Activated CD8-positive, alpha-beta memory T cell treated with anti-CD3 and anti-CD28 coated beads, Interleukin-2, amount 50 U/mL, for 1 hour (primary cell): ENCODE measurements around the gene ARHGEF11.

ENCODE experiments used
- DNase-seq: peaks from one replicate; pipeline ENCODE4 v3.0.0-alpha.2; 2020; ENCODE audit errors: extremely low read depth

ARHGEF11 gene

DNA sequence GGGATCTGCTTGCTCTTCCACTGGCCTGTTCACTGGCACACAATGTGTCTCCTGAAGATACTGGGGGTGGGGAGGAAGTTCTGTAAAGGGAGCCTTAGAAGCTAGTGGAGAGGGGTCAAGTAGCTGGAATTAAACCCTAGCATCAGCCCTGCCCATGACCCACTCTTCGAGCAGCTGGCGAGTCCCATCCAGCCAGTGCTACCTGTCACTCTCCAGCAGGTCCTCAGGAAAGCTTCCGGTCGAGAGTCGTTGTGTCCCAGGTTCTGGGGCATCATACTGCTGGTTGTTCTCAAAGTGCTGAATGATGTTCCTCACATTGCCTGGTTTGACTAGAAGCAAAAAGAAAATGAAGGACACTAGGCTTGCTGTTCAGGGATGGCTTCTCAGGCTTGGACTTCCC, 94.2 kb downstream of the ARHGEF11 start:
- DNase-seq, result no peak

DNA sequence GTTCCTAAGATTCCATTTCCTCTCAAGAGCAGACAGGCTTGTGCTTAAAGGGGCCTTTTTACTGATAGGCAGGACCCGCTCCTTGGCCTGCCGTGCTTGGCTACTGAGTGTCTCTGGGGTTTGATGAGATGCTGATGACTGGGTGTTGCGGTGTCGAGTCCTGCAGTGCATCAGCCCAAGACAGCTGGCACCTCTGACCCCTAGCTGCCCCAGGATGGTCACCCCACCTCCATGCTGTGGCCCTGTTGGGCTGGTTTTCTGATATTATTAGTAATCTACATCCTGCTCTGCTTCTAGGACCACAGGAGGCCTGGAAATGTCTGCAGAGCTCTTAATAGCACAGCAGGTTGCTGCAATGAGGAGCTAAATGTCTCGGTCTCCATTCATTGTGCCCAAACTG, 96.4 kb downstream of the ARHGEF11 start:
- no peak for DNase-seq

DNA sequence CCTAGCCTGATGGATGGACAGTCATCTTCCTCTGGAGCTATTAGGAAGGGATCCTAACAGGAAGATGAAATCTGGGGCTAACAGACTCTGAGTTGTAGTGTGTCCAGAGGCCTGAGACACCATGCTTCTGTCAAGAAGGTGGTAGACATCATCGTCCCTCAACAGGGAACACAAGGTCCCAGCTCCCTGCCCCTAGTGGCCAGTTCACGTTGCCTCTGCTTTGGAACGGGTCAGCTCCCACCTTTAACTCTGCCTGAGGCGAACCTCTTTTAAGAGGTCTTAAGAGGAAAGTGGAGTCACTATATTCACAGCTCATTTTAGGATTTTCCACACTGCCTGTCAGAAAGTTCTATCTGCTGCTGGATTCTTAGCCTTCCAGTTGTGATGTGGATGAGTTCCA, 96.8 kb downstream of the ARHGEF11 start:
- no peak for DNase-seq

DNA sequence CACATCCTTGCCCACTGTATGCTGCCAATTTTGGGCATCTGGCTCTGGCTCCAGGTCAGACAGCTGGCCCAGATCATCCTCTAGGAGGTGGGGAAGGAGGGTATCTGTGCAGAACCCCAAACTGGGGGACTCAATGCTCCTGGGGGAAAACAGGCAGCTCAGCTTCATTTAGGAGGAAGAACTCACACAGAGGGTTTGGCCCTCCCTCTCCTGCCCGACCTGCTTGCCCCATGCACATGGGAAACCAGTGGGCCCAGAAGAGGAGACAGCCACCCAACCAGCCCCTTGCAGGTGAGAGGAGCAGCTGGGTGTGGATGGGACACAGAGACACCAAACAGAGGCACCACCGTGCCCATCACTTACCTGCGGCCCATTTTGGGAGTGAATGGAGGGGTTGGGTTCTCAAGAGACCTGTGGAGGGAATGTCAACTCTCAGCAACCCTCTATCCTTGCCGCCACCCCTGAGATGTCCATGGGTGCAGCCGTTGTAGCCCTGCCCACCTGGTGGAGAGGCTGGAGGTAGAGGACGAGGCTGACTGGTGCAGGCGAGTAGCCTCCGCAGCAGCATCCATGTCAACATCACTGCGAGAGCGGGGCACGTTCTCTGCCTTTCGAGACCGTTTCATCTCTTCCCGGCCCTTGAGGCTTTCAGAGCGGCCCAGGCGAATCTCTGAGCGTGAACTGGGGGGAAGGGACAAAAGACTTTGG, 97.6 kb downstream of the ARHGEF11 start:
- no peak for DNase-seq

DNA sequence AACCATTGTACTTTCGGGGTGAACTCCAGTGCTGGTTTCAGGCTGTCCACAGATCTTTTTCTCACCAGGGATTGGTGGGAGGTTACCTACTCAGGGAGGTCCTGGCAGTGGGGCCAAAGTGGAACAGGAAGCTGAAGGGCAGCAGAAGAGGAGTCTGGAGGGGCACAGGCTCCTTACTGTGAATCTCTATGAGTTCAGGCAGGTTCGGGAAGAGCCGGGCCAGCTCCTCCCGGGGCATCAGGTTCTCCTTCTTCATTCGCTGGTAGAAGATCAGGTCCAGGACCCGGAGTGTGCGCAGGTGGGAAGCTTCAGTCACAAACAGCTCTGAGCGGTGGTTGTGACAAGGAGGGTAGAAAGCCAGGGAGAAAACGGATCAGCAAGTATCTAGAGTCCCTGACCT, 98.4 kb downstream of the ARHGEF11 start:
- no peak for DNase-seq

DNA sequence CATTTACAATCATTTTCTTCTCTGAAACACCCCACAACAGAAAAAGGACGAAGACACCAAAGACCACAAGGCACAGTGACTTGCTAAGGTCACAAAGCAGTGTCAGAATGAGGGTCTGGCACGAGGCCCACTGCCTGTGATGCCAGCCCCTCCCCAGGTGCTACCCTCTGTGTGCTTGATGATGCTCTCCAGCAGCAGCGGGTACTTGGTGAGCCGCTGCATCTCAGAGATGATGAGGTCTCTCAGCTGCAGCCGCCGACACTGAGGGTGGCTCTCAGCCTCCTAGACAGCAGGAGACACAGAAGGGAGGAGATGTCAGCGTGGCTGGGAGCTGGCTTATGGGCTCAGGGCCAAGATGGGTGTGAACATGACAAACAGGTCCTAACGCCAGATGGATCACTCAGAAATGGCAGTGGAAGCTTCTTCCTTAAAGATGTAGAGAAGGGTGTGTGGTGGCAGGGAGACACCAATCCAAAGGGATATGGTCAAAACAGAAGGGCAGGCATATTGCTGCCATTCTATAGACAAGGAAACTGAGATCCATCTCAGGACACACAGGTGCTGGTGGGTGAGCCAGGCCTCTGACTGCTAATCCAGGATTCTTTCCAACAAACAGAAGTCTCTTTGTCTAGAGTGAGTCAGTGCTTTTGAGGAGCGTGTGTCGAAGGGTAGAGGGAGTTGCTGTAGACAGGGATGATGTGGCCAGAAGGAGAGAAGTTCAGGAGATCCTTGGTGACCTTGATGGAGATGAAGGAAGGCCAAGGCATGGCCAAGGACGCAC, 99.5 kb downstream of the ARHGEF11 start:
- no peak for DNase-seq

DNA sequence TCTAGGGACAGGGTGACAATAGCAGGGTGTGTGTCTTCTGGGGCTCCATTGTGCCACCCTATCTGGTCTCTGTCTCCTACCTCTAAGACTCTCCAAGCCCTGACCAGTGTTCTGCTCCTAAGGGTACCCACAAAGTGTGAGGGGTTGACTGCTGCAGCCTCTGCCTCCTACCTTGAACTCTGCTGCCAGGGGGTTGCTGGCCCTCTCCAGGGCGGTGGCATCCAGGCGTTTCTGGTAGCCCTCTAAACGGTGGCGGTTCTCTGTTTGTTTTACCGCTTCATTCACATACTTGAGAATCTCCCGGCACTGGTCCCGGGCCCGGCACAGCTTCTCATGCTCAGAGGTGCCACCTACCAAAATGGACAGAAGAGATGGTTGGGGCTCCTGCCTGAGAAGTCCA, 100.7 kb downstream of the ARHGEF11 start:
- no peak for DNase-seq

DNA sequence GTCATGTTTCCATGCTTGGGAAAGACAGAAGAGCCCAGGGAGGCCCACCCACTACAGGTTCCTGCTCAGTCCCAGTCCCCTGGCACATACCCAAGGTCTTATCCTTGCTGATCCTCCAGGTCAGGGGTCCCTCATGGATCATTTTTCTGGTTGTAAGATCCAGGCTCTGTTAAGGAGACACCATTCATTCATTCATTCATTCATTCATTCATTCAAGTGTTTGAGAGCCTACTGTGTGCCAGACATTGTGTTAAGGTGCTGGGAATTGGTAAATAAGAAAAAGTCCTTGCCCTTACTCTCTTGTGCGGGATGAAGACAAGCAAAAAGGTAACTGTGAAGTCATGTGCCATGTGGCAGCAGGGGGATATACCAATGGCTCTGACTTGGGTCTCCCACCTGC, 101.3 kb downstream of the ARHGEF11 start:
- no peak for DNase-seq

DNA sequence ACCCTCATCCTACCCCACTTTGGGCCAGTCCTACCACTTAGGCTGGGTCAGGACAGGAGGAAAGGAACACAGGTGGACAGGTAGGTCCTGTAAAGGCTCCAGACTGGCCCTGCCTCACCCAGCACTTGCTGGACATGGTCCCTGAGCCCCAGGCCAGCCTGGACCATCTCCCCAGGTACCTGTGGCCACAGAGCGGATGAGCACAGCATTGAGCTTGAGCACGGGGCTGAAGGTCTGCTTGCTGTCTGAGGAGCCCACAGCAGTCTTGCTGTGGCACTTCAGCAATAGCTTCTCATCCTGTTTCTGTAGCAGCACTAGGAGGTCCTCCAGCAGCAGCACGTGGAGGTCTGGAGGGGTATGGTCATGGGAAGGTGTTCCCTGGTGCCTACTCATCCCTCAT, 101.8 kb downstream of the ARHGEF11 start:
- no peak for DNase-seq

DNA sequence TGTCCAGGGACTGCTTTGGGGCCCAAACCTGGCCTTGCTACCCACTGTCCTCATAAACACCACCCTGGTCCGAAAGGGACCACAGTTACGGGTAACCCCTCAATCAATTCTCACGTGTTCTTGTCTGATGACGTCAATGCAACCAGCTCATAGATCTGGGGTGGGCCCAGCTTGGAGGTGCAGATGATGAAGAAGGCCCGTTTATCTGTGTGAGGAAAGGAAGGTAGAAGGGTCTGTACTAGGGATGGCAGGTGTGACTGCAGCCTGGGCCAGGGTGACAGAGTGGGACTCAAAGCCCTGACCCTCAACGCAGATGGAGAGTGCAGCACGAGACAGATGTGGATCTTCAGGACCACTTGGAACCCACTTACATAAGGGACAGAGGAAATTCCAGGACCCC, 103.0 kb downstream of the ARHGEF11 start:
- DNase-seq, result no peak

DNA sequence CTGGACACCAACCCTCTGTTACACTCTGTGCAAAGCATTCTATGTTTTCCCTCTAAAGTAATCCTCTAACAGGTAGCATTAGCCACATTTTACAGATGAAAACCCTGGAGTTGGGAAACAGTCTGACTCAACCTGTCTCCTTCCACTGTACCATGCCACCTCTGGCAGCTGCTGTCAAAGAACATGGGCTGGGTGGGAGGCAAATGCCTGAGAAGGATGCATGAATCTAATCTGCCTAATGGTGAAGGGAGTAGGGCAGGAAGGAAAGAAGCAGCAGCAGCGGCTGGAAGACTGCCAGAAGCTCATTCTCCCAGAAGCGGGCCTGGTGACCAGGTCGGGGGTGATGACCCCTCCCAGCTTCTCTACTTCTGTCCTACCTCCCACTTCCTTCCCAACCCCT, 103.4 kb downstream of the ARHGEF11 start:
- DNase-seq, result no peak

DNA sequence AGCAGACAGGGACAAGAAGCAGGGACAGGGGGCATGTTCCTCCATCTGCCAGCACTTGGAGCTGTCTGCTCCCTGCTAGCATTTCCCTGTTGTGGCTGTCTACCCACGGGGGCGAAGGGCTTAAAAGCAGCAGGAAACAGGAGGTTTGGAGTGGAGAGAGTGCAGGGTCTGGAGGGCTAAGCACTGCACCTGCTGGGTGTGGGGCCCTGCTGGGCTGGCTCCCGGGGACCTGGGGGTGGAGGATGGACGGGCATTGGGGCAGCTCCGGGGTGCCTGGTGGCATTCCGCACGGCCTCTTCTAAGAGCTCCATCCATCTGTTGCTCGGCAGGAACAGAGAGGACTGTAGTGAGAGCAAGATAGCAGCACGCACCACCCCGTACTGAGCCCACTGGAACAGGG, 103.9 kb downstream of the ARHGEF11 start:
- DNase-seq, result no peak

DNA sequence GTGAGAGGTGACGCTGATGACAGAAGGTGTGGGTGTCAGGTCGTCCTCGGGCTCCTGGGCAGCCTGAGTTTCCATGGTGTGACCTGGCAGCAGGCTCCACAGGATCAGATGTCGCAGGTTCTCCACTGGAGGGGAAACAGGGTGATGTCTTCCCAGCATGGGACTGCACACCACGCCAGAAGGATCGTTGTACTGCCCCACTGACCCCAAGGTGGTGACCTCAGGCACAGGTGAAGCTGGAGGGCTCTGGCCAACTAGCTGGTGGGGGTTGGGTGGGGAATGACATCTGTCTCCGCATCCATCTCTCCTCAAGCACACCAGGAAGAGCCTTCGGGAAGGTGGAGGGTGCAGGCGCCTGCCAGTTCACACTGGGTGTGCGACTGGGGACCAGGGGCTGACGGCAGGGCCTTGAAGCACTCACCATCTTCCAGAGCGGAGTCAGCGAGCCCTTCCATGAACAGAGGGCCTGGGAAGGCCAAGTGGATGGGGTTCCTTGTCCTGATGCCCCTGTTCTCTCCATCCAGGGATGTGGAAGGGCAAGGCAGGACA, 105.7 kb downstream of the ARHGEF11 start:
- DNase-seq, result no peak

DNA sequence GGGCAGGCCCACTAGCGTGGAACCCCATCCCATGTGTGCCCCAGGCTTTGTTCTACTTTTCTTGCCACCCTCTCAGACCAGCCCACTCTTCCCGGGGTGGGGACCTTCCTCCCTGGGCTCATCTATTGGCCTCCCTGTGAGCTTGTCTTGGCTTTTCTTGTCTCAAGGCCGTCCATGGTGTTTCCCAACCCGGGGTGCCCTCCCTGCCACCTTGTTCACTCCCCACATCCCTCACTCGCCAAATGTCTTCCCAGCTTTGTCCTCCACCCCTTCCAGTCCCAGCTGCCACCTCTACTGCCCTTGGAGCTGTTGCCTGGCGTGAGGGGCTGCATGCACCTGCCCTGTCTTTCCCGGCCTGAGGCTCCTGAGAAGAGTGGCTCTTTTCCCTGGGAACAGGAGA, 106.7 kb downstream of the ARHGEF11 start:
- DNase-seq, result no peak

DNA sequence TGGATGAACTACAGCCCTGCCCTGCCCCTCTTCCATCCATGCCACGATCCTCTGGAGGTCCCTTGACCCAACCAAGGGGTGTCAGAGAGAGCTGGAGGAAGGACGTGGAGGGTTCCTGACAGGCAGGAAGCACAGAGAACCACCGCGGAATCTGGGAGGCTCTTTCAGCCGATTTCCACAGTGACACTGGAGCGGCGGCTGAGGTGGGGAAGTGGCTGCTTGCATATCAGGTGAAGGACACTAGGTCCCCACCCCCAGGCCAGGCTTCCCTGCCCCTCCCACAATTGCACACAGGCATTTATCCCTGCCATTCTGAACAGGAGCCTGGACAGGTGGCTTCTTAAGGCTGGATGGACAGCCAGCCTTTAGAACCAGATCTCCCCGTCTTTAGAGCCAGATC, 107.7 kb downstream of the ARHGEF11 start:
- no peak for DNase-seq

DNA sequence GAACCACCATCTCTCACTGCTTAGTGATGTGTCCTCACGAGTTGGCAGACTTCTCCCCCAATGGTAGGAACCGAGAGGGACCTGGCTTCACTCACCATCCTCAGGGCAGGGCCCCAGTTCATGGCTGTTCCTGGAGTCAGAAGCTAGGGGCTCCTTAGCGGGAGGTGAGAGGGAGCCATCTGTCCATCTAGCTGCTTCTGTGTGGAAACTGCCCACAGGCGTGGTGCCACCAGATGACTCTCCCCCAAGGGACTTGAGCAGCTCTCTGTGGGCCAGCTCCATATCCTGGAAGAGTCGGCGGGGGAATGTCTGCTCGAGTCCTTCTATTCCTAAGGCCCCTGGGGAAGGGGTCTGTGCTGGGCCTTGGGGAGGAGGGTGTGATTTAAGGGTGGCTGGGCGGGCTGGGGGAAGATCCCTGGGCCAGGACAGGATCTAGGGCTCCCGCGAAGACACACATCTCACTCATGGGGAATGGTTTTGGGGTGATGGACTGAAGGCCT, 108.8 kb downstream of the ARHGEF11 start:
- no peak for DNase-seq

DNA sequence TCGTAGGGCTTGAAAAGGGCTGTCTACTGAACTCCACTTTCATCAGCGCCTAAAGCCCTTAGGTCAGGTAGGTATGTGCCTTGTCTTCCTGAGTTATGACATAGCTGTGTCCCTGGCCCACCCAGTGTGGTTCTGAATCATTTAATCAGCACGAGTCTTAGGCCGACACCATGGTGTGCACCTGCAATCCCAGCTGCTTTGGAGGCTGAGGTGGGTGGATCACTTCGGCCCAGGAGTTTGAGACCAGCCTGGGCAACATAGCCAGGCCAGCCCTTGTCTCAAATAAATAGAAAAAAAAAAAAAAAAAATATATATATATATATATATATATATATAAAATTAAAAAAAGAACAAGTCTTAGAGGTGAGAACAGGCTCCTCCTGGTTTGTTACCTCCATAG, 109.4 kb downstream of the ARHGEF11 start:
- DNase-seq, result no peak

DNA sequence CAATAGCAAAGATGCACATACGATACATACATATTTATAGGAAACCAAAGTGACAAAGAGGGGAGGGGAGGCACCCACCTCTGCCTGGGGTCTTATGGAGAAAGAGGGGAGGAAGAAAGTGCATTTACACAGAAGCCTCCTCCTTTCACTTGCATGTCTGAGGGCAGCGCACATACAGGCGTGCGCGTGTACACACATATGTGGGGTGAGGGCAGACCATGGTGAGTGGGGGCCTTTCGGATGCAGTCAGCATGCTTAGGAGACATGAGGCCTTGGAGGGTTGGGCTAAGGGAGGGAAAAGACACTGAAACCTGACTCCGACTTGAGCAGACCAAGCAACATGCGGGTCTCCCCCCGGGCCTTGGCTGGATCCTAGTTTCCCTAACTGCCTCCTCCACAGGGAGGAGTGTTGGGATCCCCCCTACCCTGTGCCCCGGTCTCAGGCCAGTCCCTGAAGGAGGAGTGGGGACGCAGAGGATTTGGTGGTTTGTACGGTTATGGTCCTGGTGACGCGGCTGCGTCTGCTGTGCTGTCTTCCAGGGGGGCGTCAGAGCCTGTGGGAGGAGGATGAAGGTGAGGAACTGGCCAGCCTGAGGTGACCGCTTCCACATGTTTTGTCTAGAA, 109.9 kb downstream of the ARHGEF11 start:
- DNase-seq, result no peak

DNA sequence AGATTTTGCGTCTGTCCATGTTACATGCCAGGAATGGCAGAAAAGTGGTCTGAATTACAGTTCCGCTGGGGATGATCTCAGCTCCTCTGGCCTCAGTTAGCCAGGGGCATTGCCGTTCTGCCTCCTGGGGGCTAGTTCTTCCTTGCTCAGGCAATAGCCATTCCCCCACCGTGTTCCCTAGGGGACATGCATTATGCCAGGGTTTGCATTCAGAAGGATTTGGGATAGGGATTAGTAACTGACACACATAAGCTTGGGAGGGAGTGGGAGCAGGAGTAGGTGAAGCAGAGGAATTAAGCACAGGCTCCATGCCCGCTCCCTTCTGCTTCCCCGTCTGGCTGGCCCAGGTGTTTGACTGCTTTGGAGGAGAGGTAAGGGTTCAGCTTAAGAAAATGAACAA, 112.4 kb downstream of the ARHGEF11 start:
- no peak for DNase-seq

DNA sequence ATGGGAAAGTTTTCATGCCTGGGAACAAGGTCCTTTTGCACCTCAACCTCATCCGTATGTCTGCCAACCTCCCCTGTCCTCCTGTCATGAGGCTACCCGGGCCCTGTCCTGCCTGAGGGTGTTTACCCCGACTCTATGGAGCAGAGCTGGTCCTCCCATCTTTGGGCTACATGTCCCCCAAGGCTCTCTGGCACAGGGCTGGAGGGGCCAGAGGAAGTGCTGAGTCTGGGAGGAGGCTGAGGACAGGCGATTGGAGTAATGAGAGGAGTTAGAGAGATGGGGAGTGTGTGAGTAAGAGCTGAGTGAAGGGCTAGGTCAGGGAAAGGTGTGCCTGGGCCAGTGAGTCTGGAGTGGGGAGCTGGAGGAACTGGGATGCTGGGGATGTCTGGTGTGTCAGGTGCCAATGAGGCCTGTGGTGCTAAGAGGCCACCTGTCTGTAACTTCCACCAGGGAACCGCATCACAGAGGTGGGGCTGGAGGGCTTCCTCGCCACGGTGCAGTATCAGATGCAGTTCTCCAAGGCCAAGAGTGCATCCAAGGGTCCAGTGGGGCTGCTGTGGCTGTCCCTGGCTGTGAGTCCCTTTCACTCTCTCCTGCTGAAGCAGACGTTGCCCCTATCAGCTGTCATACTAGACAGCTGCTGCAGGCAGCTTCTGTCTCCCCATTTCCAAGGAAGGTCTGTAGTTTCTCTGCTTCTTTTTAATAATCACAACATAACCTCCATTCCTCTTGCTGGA, 113.4 kb downstream of the ARHGEF11 start:
- no peak for DNase-seq

DNA sequence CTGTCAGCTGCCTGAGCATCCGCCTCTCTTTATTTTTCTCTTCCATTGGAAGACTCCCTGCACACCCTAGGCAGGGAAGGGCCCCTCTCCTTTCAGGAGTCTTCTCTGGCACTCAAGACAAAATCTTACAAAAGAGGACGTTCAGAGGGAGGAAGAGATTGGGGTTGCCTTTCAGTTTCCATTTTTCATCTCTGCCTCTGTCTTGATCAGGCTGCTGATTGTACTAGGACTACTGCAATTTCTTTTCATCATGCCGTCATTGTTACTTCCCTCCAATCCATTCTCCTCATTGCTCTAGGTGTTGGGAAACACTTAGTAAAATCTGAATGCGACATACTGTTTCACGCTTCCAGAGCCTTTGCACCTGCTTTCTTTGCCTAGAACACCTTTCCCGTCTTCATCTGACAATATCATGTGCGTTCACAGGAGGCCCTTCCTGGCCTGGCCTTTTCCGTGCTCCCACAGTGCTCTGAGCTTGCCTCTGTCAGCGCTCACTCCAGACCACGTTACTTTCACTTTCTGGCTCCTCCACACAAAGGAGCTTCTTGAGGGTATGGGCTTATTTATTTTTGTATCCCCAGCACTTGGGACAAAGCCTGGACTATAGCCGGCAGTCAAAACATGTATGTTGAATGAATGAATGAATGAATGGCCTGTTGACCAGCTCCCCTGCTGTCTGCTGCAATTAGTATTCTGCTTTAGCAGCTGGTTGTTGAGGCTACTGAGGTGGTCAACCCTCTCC, 114.2 kb downstream of the ARHGEF11 start:
- no peak for DNase-seq
